Fibroblast of skin of left quadriceps (primary cell): ENCODE measurements around the gene DNAH1.

Source experiments
- DNase-seq, 2 experiments: peaks; one replicate each; pipeline ENCODE4 v3.0.0-alpha.2; 2013; ENCODE audit warnings: low read depth in 2 of 2

The DNAH1 gene

GRCh38 chr3:52357151-52358080, 41.3 kb downstream of the DNAH1 start:
- no peak for DNase-seq

GRCh38 chr3:52358362-52358940, 42.3 kb downstream of the DNAH1 start:
- DNase-seq: no peak

GRCh38 chr3:52359116-52359855, 43.2 kb downstream of the DNAH1 start:
- no peak for DNase-seq

- no peak for DNase-seq
Observed at GRCh38 chr3:52361011-52361410, 44.9 kb downstream of the DNAH1 start.

- DNase-seq: no peak
Observed at GRCh38 chr3:52361454-52361853, 45.3 kb downstream of the DNAH1 start.

GRCh38 chr3:52361898-52362297, 45.8 kb downstream of the DNAH1 start:
- DNase-seq: no peak

- DNase-seq: no peak
Observed at GRCh38 chr3:52364322-52365035, 48.4 kb downstream of the DNAH1 start.

- DNase-seq: no peak
Observed at GRCh38 chr3:52366527-52366926, 50.4 kb downstream of the DNAH1 start.

- DNase-seq: no peak
Observed at GRCh38 chr3:52367891-52368880, 52.1 kb downstream of the DNAH1 start.

GRCh38 chr3:52370531-52370930, 54.4 kb downstream of the DNAH1 start:
- DNase-seq: no peak

- DNase-seq: no peak
Observed at GRCh38 chr3:52372822-52373504, 56.8 kb downstream of the DNAH1 start.

- peak; percentile 37 to 38 for DNase-seq
Observed at GRCh38 chr3:52373676-52374075, 57.6 kb downstream of the DNAH1 start.

GRCh38 chr3:52374173-52374572, 58.1 kb downstream of the DNAH1 start:
- DNase-seq: no peak

GRCh38 chr3:52379610-52380009, 63.5 kb downstream of the DNAH1 start:
- no peak for DNase-seq

- DNase-seq: no peak
Observed at GRCh38 chr3:52380023-52380422, 63.9 kb downstream of the DNAH1 start.

GRCh38 chr3:52381623-52382022, 65.5 kb downstream of the DNAH1 start:
- no peak for DNase-seq

GRCh38 chr3:52383446-52383845, 67.3 kb downstream of the DNAH1 start:
- no peak for DNase-seq

GRCh38 chr3:52384019-52384761, 68.1 kb downstream of the DNAH1 start:
- no peak for DNase-seq

GRCh38 chr3:52385157-52385556, 69.0 kb downstream of the DNAH1 start:
- DNase-seq: peak; percentile 4 to 7
